ENCODE data around the gene OR1S2.

GRCh38 chr11:58227956-58228615, 24.1 kb upstream of the OR1S2 start:
- TF ChIP-seq CTCF (conservative IDR thresholded peaks at IDR 0.05; ENCODE audit: low read depth, low read length) (no peak), EZH2phosphoT487 (IDR thresholded peaks at IDR 0.05; ENCODE audit: borderline replicate concordance, low read length) (no peak)
